Right renal pelvis (tissue), 4 donors: Measurements from ENCODE around the gene TTC7B. TPM values are rescaled to one million over a fixed set of nuclear protein-coding genes. Genes with fewer than 3 reads are reported as not detected.

Source experiments
- DNase-seq, 4 donors: peaks; one replicate each; pipeline ENCODE4 v3.0.0-alpha.2; 2013; ENCODE audit warnings: low read depth in 4 of 4, low spot score in 3 of 4, missing footprints in 1 of 4
- polyA plus RNA-seq, 4 donors: library from polyadenylated mRNA; unstranded; fragments of 120-200 nt; gene quantifications; one replicate each; pipeline ENCODE4 v1.2.1, GENCODE V29; 2013; ENCODE audit not compliant: insufficient read length in 4 of 4

Gene TTC7B
- polyA plus RNA-seq, 4 donors: 45.5 to 56.3 (median 47.5) TPM

DNA sequence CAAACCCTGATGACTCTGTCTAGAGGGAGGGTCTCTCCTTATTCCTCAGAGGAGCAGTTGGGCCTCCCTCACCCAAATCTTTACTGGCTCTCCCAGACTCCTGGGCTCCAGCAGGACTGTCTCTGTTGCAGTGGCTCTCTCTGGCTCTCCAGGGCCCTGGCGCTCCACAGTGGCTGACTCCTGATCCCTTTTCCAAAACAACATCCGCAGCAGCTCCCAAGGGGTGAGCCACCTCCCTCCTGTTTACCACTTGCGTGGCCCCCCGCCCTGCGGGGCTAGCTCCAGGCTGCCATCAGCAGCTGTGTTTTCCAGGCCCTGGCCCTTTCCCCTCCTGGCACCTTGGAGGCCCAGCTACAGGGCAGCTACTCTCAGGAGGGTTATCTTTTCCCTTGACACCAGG, 295.9 kb downstream of the TTC7B start:
- DNase-seq: no peak

- no peak for DNase-seq
Observed at GRCh38 chr14:90519262-90519920, 296.8 kb downstream of the TTC7B start.

GRCh38 chr14:90518941-90519256, 297.3 kb downstream of the TTC7B start:
- no peak for DNase-seq

DNA sequence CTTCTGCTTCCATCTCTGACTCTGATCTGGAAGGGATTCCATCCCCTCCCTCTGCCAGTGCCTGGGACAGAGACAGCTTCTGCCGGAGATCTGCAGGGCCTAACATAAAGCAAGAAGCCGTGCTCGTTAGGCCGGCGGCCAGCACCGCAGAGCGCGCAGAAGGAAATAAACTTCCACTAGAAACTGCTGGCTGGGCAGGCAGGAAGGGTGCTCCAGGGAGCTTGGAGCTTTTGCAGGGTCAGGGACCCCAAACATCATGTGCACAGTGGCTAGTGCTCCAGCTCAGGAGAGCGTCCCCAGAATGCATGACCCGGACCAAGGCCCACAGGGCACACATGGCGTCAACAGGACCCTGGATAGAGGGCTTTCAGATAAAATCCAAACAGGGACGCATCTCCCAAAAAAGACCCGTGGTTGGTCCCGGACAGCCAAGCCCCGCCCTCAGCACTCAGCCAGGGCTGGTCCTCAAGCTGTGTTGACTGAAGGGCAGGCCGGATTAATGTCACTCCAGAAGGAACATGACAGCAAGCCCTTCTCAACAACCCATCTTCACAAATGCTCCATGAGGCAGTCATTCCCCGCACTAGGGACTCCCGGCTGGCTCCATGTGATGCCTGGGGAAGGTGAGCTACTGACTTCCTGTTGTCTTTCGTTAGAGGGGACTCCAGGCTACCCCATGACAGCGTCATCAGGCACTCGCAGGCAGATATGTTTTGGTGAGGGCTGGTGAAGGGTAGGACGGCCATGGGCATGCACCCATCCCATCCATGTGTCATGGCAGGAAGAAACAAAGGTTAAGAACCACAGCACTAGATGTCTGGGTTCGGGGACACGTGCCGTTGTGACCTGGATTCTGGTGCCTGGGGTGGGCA, 297.9 kb downstream of the TTC7B start:
- no peak for DNase-seq

- DNase-seq: no peak
Observed at GRCh38 chr14:90517076-90517841, 299.0 kb downstream of the TTC7B start.

GRCh38 chr14:90514566-90514965, 301.7 kb downstream of the TTC7B start:
- no peak for DNase-seq

- DNase-seq: no peak
Observed at GRCh38 chr14:90514015-90514398, 302.2 kb downstream of the TTC7B start.

DNA sequence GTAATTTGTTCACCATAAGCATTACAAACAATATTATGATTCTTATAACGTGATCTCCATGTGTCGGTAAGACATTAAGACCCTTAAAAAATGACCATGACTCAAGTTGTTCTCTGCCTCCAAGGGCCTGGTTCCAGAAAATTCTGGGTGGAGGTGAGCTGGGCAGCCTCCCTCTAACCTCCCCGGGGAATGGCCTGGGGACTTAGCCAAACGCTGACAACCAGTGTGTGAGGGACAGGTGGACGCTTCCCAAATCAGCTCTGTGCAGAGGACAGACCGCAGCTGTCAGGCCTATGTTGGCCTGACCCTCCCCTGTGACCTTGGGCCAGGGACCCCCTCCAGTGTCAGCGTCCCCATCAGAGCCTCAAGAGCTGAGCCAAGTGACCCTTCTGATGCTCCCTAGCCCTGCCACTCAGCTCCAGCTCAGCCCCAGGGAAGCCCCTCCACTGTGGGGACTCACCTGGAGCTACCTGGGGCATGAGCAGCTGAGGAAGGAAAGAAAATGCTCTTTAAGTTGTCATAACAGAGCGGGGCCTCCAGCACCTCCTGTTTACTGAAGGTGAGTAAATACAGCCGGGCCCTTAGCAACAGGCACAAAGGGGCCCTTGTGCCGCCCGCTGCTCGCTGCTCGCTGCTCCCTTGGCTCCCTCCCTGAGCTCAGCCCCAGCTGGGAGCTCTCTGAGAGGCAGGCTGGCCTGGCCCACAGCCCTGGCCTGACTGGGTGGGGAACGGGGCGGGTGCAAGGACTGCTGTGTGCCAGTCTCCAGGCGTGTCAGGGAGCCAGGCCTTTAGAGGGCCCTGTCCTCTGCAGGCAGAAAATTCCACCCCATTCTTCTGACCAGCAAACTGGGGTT, 302.8 kb downstream of the TTC7B start:
- DNase-seq: no peak

DNA sequence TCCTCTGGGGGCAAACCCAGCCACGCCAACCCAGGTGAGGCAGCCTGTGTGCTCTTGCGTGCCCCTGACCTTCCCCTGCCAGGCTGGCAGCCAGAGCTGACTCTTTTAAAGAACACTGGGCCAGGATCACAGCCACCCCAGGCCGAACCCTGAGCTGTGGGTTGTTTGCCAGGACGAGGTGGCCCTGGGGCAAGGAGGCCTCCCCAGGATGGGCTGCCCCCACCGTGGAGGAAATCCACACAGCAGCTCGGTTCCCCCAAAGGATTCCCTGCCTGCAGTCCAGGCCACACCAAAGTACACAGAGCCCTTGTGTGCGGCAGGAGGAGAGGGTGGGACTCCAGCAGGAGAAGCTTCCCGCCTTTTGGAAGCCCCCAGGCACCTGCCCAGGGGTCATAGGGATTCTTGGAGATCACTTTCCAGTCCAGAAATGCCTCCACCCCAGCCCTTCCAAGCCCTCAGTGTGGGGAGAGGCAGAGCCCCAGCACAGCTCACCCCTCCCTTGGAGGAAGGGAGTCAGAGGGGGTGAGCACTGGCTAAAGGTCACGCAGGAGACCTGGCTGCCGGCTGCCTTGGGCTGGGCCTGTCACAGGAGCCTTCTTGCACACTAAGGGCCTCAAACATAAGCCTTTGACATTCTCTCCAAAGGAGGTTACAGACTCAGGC, 303.8 kb downstream of the TTC7B start:
- DNase-seq: no peak

GRCh38 chr14:90511795-90512328, 304.4 kb downstream of the TTC7B start:
- no peak for DNase-seq

- no peak for DNase-seq
Observed at GRCh38 chr14:90511252-90511651, 305.0 kb downstream of the TTC7B start.

DNA sequence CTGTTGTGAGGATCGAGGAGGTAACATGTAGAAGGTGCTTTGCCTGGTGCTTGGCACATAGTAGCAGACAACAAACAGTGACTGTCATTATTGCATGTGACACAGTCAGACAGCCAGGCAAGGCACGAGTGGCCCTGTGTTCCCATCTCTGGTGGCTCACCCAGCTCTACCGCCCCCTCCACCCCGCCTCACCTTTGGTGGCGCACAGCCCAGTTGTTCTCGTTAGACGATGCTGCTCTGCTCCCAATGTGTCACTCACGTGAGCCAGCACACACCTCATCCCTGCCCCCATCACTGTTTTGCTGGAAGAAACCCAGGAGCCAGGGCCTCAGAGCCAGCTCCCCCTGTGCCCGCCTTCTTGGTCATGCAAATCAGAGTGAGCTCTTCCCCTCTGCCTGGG, 306.1 kb downstream of the TTC7B start:
- no peak for DNase-seq

- no peak for DNase-seq
Observed at GRCh38 chr14:90509403-90509802, 306.8 kb downstream of the TTC7B start.

DNA sequence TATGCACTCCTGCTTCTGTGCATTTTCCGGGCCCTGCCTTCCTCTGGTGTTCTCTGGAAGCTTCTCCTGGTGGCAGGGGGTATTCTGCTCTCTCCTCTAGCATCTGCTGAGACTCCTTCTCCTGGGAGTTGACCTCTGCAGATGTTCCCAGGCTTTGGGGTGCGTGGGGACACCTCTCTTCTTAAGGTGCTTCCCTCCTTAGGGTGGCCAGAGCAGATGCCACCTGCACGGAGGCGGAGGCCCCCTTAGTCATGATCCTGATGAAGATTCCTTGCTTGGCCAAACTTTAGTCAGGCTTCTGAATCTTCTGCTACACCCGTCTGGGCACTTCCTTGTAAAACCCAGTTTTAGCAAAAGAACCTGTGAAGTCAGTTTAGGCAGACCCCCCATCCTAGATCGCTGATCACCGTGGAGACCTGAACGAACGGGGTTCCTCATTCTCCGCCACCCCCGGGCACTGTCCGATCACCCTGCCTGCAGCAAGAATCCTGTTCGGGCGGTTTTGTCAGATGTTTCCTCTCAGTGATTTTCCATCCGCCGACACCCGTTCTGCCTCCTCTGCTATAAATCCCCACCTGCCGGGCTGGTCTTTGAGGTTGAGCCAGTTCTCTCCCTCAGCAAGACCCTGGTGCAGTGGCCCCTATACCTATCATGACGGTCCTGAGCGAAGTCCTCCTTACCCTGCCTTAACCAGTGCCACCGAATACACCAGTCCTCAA, 307.5 kb downstream of the TTC7B start:
- no peak for DNase-seq

DNA sequence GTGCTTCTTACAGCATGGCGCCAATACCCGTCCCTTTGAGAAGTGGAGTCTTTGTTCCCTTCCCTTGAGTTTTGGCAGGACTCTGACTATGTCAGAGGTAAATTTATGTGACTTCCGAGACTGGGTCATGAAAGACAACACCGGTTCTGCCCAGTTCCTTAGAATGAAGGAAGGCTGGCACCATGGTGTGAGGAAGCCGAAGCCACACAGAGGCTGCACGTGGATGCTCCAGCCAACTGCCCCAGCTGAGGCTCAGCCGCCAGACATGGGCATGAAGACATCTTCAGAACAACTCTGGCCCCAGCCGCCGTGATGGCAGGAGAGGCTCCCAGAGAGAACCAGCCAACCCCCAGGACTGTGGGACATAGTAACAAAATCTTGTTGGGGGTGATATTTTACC, 308.2 kb downstream of the TTC7B start:
- DNase-seq: no peak

DNA sequence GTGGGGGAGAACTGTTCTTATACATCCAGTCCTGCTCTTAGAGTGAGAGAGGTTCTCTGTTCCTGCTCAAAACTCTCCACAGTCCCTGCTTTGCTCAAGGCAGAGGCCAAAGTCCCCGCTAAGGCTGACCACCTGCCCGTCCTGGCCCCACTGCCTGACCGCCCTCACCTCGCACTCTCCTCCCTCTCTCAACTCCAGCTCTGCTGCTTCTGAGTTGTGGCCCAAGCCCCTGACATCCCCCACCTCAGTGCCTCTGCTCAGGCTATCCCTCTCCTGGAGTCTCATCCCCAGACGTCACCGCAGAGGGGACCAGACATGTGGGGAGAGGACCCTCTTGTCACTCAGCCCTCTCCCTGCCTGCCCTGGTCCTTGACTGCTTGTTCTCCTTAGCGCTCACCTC, 308.8 kb downstream of the TTC7B start:
- no peak for DNase-seq

DNA sequence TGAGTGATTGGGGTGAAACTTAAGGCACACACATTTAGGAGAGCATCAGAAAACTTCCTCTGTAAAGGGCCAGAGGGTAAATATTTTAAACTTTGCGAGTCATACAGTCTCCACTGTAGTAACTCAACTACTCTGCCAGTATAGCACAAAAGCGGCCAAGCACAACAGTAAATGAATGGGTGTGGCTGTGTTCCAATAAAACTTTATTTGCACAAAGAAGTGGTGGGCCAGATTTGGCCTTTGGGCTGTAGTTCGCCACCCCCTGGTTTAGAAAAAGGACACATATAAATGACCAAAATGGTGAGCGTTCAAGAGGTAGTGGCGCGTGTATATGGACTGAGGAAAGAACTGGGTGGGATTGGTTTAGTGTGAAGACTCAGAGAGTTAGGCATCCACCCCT, 309.5 kb downstream of the TTC7B start:
- DNase-seq: no peak

GRCh38 chr14:90505531-90505930, 310.7 kb downstream of the TTC7B start:
- DNase-seq: no peak

GRCh38 chr14:90504643-90505042, 311.6 kb downstream of the TTC7B start:
- no peak for DNase-seq
